ENCODE data around the gene HS1BP3. TPM values are rescaled to one million over a fixed set of nuclear protein-coding genes. Genes with fewer than 3 reads are reported as not detected.

Gene HS1BP3
- total RNA-seq, 2 experiments from 2014 or later: 14.1 to 14.4 TPM

GRCh38 chr2:20620271-20620681 is 30.6 kb downstream of the HS1BP3 start:
- Mint-ChIP-seq H3K27me3 (no peaks in the 10 kb centered on the region), H3K9me3 (no peaks in the 10 kb centered on the region), H3K27ac (no peak overlapping the region), H3K36me3 (ENCODE audit: low read depth) (no peaks in the 10 kb centered on the region), H3K4me1 (no peaks in the 10 kb centered on the region), H3K4me3 (no peak overlapping the region)
- ChIA-PET CTCF (interaction anchor here (1.1 kb wide), 1 partner anchor 23 kb away, joined by 3 read pairs; no protein-coding TSS in a partner anchor), POLR2A (interaction anchor here (0.6 kb wide), 1 partner anchor 276 kb away, joined by 6 read pairs; no protein-coding TSS in a partner anchor)
- DNase-seq: no peak

DNA sequence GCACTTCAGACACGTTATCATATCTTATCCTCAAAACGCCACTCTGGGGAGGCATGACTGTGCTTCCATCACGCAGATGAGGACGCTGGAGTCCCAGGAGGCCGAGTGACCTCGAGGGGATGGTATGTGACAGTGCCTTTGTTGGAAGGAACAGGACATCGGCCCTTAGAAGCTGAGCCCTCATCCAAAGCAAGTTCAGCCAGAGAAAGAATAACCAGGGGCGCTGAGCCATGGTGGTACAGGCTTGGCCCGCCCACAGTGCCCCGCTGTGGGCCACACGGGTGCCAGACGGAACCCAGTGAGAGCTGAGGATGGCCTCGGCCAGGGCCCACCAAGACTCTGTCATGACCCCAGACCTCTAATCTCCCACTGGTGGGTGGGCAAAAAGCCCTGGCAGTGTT is 31.3 kb downstream of the HS1BP3 start:
- POLR2A ChIA-PET: no interaction called here

GRCh38 chr2:20618886-20619521 is 31.9 kb downstream of the HS1BP3 start:
- H3K27me3 Mint-ChIP-seq: no peaks in the 10 kb centered on the region
- no peak overlapping the region for H3K27ac Mint-ChIP-seq
- no peaks in the 10 kb centered on the region for H3K4me1 Mint-ChIP-seq
- DNase-seq: no peak
- H3K36me3 Mint-ChIP-seq (ENCODE audit: low read depth): no peaks in the 10 kb centered on the region
- no peaks in the 10 kb centered on the region for H3K9me3 Mint-ChIP-seq
- ChIA-PET POLR2A (no interaction called here), CTCF (interaction anchor here (1.1 to 1.4 kb wide), 2 partner anchors 14 to 24 kb away, joined by 3 read pairs; no protein-coding TSS in a partner anchor)
- H3K4me3 Mint-ChIP-seq: no peak overlapping the region

More for the DNA sequence above, 31.3 kb downstream of the HS1BP3 start:
- Mint-ChIP-seq H3K36me3 (ENCODE audit: low read depth) (no peaks in the 10 kb centered on the region), H3K27ac (no peak overlapping the region), H3K27me3 (no peaks in the 10 kb centered on the region), H3K9me3 (no peaks in the 10 kb centered on the region), H3K4me3 (no peak overlapping the region), H3K4me1 (no peaks in the 10 kb centered on the region)
- CTCF ChIA-PET: interaction anchor here (1.1 kb wide), 1 partner anchor 23 kb away, joined by 3 read pairs; no protein-coding TSS in a partner anchor
- no peak for DNase-seq

GRCh38 chr2:20618468-20618885 is 32.4 kb downstream of the HS1BP3 start:
- Mint-ChIP-seq H3K27ac (no peak overlapping the region), H3K4me1 (no peaks in the 10 kb centered on the region), H3K9me3 (no peaks in the 10 kb centered on the region), H3K36me3 (ENCODE audit: low read depth) (no peaks in the 10 kb centered on the region), H3K27me3 (no peaks in the 10 kb centered on the region), H3K4me3 (no peak overlapping the region)
- POLR2A ChIA-PET: no interaction called here
- no peak for DNase-seq
- CTCF ChIA-PET: interaction anchor here (0.9 to 1.4 kb wide), 4 partner anchors 8 to 207 kb away, joined by 3 to 4 read pairs (median 3); no protein-coding TSS in a partner anchor

GRCh38 chr2:20617892-20618467 is 32.9 kb downstream of the HS1BP3 start:
- DNase-seq: no peak
- POLR2A ChIA-PET: no interaction called here
- Mint-ChIP-seq H3K36me3 (ENCODE audit: low read depth) (no peaks in the 10 kb centered on the region), H3K27ac (no peak overlapping the region), H3K9me3 (no peaks in the 10 kb centered on the region), H3K27me3 (no peaks in the 10 kb centered on the region), H3K4me3 (no peak overlapping the region), H3K4me1 (no peaks in the 10 kb centered on the region)
- CTCF ChIA-PET: interaction anchor here (0.9 to 1.4 kb wide), 4 partner anchors 8 to 207 kb away, joined by 3 to 4 read pairs (median 3); no protein-coding TSS in a partner anchor

GRCh38 chr2:20617081-20617575 is 33.8 kb downstream of the HS1BP3 start:
- ChIA-PET POLR2A (no interaction called here), CTCF (interaction anchor here (0.8 to 1.1 kb wide), 2 partner anchors 12 to 206 kb away, joined by 3 read pairs; no protein-coding TSS in a partner anchor)
- Mint-ChIP-seq H3K4me3 (no peak overlapping the region), H3K27me3 (no peaks in the 10 kb centered on the region), H3K4me1 (no peaks in the 10 kb centered on the region), H3K27ac (no peak overlapping the region), H3K9me3 (no peaks in the 10 kb centered on the region), H3K36me3 (ENCODE audit: low read depth) (no peaks in the 10 kb centered on the region)
- no peak for DNase-seq

- Mint-ChIP-seq H3K9me3 (no peaks in the 10 kb centered on the region), H3K36me3 (ENCODE audit: low read depth) (no peaks in the 10 kb centered on the region), H3K4me3 (no peak overlapping the region), H3K27ac (no peak overlapping the region), H3K4me1 (no peaks in the 10 kb centered on the region), H3K27me3 (no peaks in the 10 kb centered on the region)
- POLR2A ChIA-PET: no interaction called here
- CTCF ChIA-PET: no interaction called here
- DNase-seq: no peak
These were observed 34.5 kb downstream of the HS1BP3 start for GRCh38 chr2:20616341-20616871.

GRCh38 chr2:20615466-20616241 is 35.2 kb downstream of the HS1BP3 start:
- DNase-seq: no peak
- Mint-ChIP-seq H3K4me1 (no peaks in the 10 kb centered on the region), H3K27ac (no peak overlapping the region), H3K27me3 (no peaks in the 10 kb centered on the region), H3K36me3 (ENCODE audit: low read depth) (no peaks in the 10 kb centered on the region), H3K4me3 (no peak overlapping the region), H3K9me3 (no peaks in the 10 kb centered on the region)
- CTCF ChIA-PET: interaction anchor here (0.6 to 1.5 kb wide), 5 partner anchors 9 to 212 kb away, joined by 3 to 5 read pairs (median 5); partner anchors contain the start of gene HS1BP3
- POLR2A ChIA-PET: no interaction called here

DNA sequence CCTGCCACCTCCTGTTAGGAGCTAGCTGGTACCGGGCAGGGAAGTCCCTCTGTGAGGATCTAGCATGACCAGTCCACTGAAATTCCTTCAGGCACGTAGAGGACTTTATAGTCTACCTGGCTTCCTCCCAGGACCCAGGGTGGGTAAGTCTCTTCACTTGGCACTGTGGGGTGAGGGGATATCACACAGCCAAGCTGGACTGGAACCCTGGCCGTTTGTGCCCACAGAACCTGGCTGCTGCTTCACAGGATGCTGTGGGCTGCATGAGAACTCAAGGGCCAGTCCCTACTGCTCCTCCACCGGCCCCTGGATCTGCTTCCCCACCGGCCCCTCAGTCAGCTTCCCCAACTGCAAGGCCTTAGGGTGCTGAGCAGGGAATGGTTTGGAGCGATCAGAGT is 35.8 kb downstream of the HS1BP3 start:
- Mint-ChIP-seq H3K36me3 (ENCODE audit: low read depth) (no peaks in the 10 kb centered on the region), H3K4me1 (no peaks in the 10 kb centered on the region), H3K27ac (no peak overlapping the region), H3K27me3 (no peaks in the 10 kb centered on the region), H3K4me3 (no peak overlapping the region), H3K9me3 (no peaks in the 10 kb centered on the region)
- CTCF ChIA-PET: interaction anchor here (0.6 to 1.5 kb wide), 5 partner anchors 9 to 212 kb away, joined by 3 to 5 read pairs (median 5); partner anchors contain the start of gene HS1BP3
- no peak for DNase-seq
- POLR2A ChIA-PET: no interaction called here

DNA sequence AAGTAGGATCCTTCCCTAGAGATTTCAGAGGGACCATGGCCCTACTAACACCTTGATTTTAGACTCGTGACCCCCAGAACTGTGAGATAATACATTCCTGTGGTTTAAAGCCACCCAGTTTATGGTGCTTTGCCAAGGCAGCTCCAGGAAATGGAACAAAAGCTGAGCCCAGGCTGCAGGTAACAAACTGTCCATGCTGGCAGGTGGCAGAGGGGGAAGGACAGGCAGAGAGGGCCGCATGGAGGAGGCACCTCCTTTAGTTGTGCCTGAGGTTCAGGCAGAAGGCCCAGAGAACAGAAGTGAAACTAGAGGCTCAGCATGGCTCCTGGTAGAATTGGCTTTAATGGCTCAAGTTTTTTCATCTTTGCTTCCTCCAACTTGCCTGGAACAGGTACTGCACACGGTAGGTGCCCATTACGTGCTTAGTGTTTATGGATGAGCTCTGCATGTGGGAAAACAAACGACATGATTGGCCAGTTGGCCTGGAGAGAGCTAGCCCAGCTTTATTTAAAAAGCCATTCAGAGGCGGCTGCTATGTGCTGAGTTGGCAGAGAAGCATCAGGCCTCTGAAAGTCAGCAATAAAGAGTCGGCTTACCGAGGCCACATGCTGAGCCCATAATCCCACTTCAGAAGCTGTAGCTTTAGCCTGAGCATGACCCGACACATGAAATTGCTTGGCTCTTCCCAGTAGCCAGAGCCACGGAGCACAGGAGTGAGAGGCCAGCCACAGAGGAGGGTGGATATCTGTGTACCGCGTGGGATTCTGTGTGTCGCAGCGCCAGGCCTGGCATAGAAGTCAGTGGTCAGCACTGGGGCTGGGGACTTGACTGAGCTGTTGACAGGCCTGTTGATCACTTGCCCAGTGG is 36.5 kb downstream of the HS1BP3 start:
- H3K9me3 Mint-ChIP-seq: no peaks in the 10 kb centered on the region
- no peak for DNase-seq
- ChIA-PET CTCF (interaction anchor here (0.6 to 1.5 kb wide), 5 partner anchors 8 to 240 kb away, joined by 3 to 5 read pairs (median 5); partner anchors contain the start of gene HS1BP3), POLR2A (no interaction called here)
- H3K36me3 Mint-ChIP-seq (ENCODE audit: low read depth): no peaks in the 10 kb centered on the region
- H3K4me3 Mint-ChIP-seq: no peak overlapping the region
- no peaks in the 10 kb centered on the region for H3K4me1 Mint-ChIP-seq
- H3K27me3 Mint-ChIP-seq: no peaks in the 10 kb centered on the region
- no peak overlapping the region for H3K27ac Mint-ChIP-seq

GRCh38 chr2:20612925-20613916 is 37.7 kb downstream of the HS1BP3 start:
- ChIA-PET POLR2A (no interaction called here), CTCF (interaction anchor here (0.7 to 1.0 kb wide), 2 partner anchors 9 to 17 kb away, joined by 3 to 4 read pairs; no protein-coding TSS in a partner anchor)
- no peak overlapping the region for H3K4me3 Mint-ChIP-seq
- no peaks in the 10 kb centered on the region for H3K9me3 Mint-ChIP-seq
- H3K27me3 Mint-ChIP-seq: no peaks in the 10 kb centered on the region
- no peak for DNase-seq
- no peak overlapping the region for H3K27ac Mint-ChIP-seq
- no peaks in the 10 kb centered on the region for H3K4me1 Mint-ChIP-seq
- no peaks in the 10 kb centered on the region for H3K36me3 Mint-ChIP-seq (ENCODE audit: low read depth)

All from activated CD4-positive, alpha-beta T cell treated with anti-CD3 and anti-CD28 coated beads, Interleukin-2, amount 10 ng/mL, durations not matched to agents 7 days and 5 days (primary cell).